Endothelial cell (in vitro differentiated cells): ENCODE data around the gene AAK1. TPM values are rescaled to one million over a fixed set of nuclear protein-coding genes. Genes with fewer than 3 reads are reported as not detected.

Source experiments
- DNase-seq: peaks from one replicate; pipeline ENCODE4 v3.0.0; 2021; ENCODE audit warnings: low spot score
- H3K27ac Mint-ChIP-seq: one replicate; pipeline ENCODE4 v1.8.0; 2021; ENCODE audit warnings: mixed read lengths, inconsistent platforms; ENCODE audit not compliant: unreplicated experiment
- H3K27me3 Mint-ChIP-seq: one replicate; pipeline ENCODE4 v1.8.0; 2021; ENCODE audit warnings: mild to moderate bottlenecking, moderate library complexity, mixed read lengths, inconsistent platforms; ENCODE audit not compliant: unreplicated experiment
- H3K36me3 Mint-ChIP-seq: one replicate; pipeline ENCODE4 v1.8.0; 2021; ENCODE audit warnings: mild to moderate bottlenecking, low read depth, mixed read lengths, inconsistent platforms; ENCODE audit not compliant: unreplicated experiment
- H3K4me1 Mint-ChIP-seq: one replicate; pipeline ENCODE4 v1.8.0; 2021; ENCODE audit warnings: mild to moderate bottlenecking, mixed read lengths, inconsistent platforms; ENCODE audit not compliant: unreplicated experiment
- H3K4me3 Mint-ChIP-seq: one replicate; pipeline ENCODE4 v1.8.0; 2021; ENCODE audit warnings: mild to moderate bottlenecking, mixed read lengths, inconsistent platforms; ENCODE audit not compliant: unreplicated experiment
- H3K9me3 Mint-ChIP-seq: one replicate; pipeline ENCODE4 v1.8.0; 2021; ENCODE audit warnings: mixed read lengths, inconsistent platforms; ENCODE audit not compliant: unreplicated experiment
- total RNA-seq: library from RNA; stranded (reverse); fragmentation: NEBNext Ultra II Directional; extraction: Animal tissue kit (Norgen Biotek cat#: 25700); gene quantifications from one replicate; pipeline ENCODE4 v1.2.1, GENCODE V29; 2021; ENCODE audit not compliant: unreplicated experiment
- TF ChIP-seq, protein P1 (sequence below): fragments of 200-600 bp; sonication (generic); IDR thresholded peaks from one replicate; pipeline ENCODE4 v1.5.0; 2021; ENCODE audit warnings: antibody characterized with exemption; ENCODE audit not compliant: unreplicated experiment

The AAK1 gene
- total RNA-seq, 1 donor from 2014 or later = 144 TPM

DNA sequence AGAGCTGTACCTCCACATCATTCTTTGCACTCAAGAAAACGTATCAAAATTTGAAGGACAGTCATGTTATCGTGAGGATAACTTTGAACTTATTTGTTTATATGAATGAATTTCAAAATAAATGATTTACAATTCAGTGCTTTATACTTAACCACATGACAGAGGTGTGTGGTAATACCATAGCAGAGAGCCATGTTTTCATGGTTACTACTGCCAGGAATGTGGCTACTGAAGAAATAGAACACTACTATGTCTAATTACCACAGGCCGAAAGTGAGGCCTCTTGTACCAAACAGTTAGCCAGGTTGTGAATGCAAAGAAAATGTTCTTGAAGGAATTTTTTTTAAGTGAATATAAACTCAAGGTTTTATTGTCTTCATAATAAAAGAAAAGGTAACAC, 49.2 kb downstream of the AAK1 start:
- DNase-seq = no peak
- H3K4me1 Mint-ChIP-seq = peaks cover 12% of the 10 kb centered on the region
- H3K27me3 Mint-ChIP-seq = no peaks in the 10 kb centered on the region
- TF ChIP-seq, protein P1, sequence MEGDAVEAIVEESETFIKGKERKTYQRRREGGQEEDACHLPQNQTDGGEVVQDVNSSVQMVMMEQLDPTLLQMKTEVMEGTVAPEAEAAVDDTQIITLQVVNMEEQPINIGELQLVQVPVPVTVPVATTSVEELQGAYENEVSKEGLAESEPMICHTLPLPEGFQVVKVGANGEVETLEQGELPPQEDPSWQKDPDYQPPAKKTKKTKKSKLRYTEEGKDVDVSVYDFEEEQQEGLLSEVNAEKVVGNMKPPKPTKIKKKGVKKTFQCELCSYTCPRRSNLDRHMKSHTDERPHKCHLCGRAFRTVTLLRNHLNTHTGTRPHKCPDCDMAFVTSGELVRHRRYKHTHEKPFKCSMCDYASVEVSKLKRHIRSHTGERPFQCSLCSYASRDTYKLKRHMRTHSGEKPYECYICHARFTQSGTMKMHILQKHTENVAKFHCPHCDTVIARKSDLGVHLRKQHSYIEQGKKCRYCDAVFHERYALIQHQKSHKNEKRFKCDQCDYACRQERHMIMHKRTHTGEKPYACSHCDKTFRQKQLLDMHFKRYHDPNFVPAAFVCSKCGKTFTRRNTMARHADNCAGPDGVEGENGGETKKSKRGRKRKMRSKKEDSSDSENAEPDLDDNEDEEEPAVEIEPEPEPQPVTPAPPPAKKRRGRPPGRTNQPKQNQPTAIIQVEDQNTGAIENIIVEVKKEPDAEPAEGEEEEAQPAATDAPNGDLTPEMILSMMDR = no peak
- H3K9me3 Mint-ChIP-seq = no peaks in the 10 kb centered on the region
- H3K27ac Mint-ChIP-seq = no peak overlapping the region
- H3K36me3 Mint-ChIP-seq = no peaks in the 10 kb centered on the region
- H3K4me3 Mint-ChIP-seq = no peak overlapping the region

DNA sequence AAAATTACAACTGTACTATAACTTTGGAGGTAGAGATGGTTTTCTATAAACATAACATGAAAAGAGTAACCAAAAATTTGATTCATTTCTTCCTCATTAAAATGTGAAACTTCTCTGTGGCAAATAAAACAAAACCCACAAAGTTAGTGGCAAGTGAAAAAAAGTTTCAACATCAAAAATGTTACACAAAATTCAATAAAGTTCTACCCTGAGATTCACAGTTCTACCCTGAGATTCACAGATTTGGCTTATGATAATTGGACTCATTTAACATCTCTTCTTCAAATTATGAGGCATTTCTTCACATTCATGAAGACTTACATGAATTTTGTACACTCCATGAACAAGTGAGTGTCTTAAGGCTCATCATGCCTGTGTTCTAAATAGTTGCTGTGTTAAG, 51.0 kb downstream of the AAK1 start:
- Mint-ChIP-seq H3K4me1 (peaks cover 12% of the 10 kb centered on the region), H3K27me3 (no peaks in the 10 kb centered on the region), H3K9me3 (no peaks in the 10 kb centered on the region), H3K36me3 (no peaks in the 10 kb centered on the region), H3K27ac (no peak overlapping the region), H3K4me3 (no peak overlapping the region)
- TF ChIP-seq, protein P1 = no peak
- DNase-seq = no peak

DNA sequence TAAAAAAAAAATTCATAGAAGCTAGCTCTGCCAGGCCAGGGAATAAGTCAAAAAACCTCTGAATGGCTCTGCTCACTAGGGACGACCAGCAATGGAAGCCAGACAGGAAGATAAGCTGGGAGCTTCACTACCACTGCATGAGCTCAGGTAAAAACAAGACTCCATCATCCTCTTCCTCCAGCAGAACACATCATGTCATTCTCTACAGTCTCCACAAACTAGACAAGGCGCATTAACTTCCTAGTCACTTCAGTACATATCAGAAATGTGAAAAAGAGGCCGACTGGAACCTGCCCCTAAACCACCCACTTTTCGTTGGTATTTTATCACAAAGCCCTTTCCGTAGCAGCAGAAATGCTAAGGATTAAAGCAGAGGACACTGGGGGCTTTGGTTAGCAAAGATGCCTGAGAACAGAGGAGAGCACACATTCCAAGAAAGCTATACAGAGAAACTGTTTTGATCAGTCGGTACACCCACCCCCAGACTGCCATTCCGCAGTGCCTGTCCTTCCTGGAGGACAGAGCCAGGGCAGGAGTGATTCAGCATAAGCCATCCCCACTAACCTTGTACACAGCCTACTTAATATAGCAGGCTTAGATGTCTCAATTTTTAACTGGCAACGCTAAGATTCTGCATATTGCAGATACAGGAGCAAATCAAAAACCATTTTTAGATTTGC, 53.4 kb downstream of the AAK1 start:
- Mint-ChIP-seq H3K4me1 (peaks cover 12% of the 10 kb centered on the region), H3K27ac (no peak overlapping the region), H3K9me3 (no peaks in the 10 kb centered on the region), H3K36me3 (no peaks in the 10 kb centered on the region), H3K27me3 (no peaks in the 10 kb centered on the region), H3K4me3 (no peak overlapping the region)
- DNase-seq = no peak
- TF ChIP-seq, protein P1 = no peak

DNA sequence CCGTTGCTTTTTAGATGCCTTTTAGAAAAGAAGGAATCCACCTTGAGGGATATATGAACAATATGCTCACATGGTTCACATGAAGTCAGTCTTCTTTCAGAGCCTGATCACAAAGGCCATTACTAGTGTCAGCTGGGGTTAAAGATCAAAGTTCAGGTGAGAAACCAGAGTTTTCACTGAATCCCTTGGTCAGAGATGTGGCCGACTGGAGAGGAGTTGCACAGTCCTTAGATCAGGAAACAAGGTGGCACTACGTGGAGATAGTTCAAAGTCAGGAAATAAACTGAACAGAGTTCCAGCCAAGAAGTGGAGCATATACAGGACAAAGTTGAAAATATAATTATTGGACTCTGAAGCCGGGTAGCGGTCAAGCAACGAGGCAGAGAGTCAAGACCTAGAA, 54.6 kb downstream of the AAK1 start:
- no peak for DNase-seq
- Mint-ChIP-seq H3K36me3 (no peaks in the 10 kb centered on the region), H3K4me3 (no peak overlapping the region), H3K27me3 (no peaks in the 10 kb centered on the region), H3K4me1 (peaks cover 18% of the 10 kb centered on the region), H3K9me3 (no peaks in the 10 kb centered on the region), H3K27ac (no peak overlapping the region)
- TF ChIP-seq, protein P1 = no peak

DNA sequence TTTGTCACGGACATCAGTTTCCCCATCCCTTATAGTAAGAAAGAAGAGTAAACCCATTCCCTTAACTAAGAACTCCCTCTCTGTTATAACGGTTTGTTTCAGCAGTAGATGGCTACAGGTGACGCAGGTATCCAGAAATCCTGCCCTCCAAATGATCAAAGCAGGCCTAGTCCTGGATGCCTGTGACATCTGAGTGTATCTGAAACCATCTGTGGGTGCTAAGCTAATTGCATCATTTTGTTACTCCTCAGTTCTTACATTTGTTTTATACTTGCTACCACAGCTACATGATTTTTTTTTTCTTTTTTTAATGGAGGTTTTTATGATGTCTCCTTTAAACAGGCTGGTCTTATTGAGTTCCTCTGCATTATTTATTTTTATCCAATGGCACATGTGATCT, 55.1 kb downstream of the AAK1 start:
- TF ChIP-seq, protein P1 = no peak
- Mint-ChIP-seq H3K36me3 (no peaks in the 10 kb centered on the region), H3K4me3 (no peak overlapping the region), H3K4me1 (peaks cover 23% of the 10 kb centered on the region), H3K27me3 (no peaks in the 10 kb centered on the region), H3K9me3 (no peaks in the 10 kb centered on the region), H3K27ac (peak overlapping the region; percentile 49)
- DNase-seq = no peak
